RWPE2 (cell line): ENCODE data around the gene MLST8.

ENCODE experiments used
- ATAC-seq: fragments of 200-7000 bp; cut with Tn5 transposase; 3 replicates; pipeline ENCODE4 v1.9.1; 2021; ENCODE audit warnings: low read depth
- DNase-seq: peaks from one replicate; pipeline ENCODE4 v3.0.0-alpha.2; 2020; ENCODE audit warnings: low spot score
- H3K27ac ChIP-seq: fragments of 450-650 bp; 2 replicates; pipeline ENCODE4 v1.5.1; 2017; ENCODE audit warnings: mild to moderate bottlenecking; ENCODE audit not compliant: poor library complexity, severe bottlenecking
- H3K27me3 ChIP-seq: fragments of 250-450 bp; sonication (Bioruptor Pico); 2 replicates; pipeline ENCODE4 v1.5.1; 2021; ENCODE audit warnings: mild to moderate bottlenecking, moderate library complexity; ENCODE audit not compliant: insufficient read depth, poor library complexity, severe bottlenecking
- H3K36me3 ChIP-seq: fragments of 250-450 bp; sonication (Bioruptor Pico); 2 replicates; pipeline ENCODE4 v1.5.1; 2020; ENCODE audit warnings: low read depth, mild to moderate bottlenecking, moderate library complexity
- H3K4me1 ChIP-seq: fragments of 250-450 bp; sonication (Bioruptor Pico); 2 replicates; pipeline ENCODE4 v1.5.1; 2021; ENCODE audit warnings: mild to moderate bottlenecking, moderate library complexity; ENCODE audit not compliant: insufficient read depth, poor library complexity, severe bottlenecking
- H3K4me3 ChIP-seq: fragments of 250-450 bp; sonication (Bioruptor Pico); 2 replicates; pipeline ENCODE4 v1.5.1; 2021; ENCODE audit warnings: mild to moderate bottlenecking, moderate library complexity; ENCODE audit not compliant: severe bottlenecking
- H3K9me3 ChIP-seq: fragments of 250-450 bp; sonication (Bioruptor Pico); 2 replicates; pipeline ENCODE4 v1.5.1; 2021; ENCODE audit warnings: mild to moderate bottlenecking, moderate library complexity; ENCODE audit not compliant: severe bottlenecking
- TF ChIP-seq, protein P1 (sequence below): fragments of 450-650 bp; IDR thresholded peaks from one replicate; pipeline ENCODE4 v1.5.1; 2017; ENCODE audit warnings: mild to moderate bottlenecking, moderate library complexity; ENCODE audit not compliant: poor library complexity, severe bottlenecking

The MLST8 gene

DNA sequence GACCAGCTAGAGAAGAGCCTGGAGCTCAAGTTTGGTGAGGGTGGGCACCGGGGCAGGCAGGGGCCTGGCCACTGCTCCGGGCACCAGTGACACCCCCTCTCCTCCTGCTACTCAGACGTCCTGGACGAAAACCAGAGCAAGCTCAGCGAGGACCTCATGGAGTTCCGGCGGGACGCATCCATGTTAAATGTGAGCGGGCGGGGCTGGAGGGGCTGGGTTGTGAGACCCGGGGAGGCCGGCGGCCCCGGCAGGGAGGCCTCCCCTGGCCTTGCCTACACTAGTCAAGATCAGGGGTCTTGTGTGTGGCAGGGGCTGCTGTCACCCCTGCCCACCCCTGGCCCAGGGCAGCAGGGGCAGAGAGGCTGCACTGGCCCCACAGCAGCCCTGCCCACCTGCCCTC, 31.9 kb upstream of the MLST8 start:
- no peak for ATAC-seq
- TF ChIP-seq, protein P1, sequence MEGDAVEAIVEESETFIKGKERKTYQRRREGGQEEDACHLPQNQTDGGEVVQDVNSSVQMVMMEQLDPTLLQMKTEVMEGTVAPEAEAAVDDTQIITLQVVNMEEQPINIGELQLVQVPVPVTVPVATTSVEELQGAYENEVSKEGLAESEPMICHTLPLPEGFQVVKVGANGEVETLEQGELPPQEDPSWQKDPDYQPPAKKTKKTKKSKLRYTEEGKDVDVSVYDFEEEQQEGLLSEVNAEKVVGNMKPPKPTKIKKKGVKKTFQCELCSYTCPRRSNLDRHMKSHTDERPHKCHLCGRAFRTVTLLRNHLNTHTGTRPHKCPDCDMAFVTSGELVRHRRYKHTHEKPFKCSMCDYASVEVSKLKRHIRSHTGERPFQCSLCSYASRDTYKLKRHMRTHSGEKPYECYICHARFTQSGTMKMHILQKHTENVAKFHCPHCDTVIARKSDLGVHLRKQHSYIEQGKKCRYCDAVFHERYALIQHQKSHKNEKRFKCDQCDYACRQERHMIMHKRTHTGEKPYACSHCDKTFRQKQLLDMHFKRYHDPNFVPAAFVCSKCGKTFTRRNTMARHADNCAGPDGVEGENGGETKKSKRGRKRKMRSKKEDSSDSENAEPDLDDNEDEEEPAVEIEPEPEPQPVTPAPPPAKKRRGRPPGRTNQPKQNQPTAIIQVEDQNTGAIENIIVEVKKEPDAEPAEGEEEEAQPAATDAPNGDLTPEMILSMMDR: no peak

DNA sequence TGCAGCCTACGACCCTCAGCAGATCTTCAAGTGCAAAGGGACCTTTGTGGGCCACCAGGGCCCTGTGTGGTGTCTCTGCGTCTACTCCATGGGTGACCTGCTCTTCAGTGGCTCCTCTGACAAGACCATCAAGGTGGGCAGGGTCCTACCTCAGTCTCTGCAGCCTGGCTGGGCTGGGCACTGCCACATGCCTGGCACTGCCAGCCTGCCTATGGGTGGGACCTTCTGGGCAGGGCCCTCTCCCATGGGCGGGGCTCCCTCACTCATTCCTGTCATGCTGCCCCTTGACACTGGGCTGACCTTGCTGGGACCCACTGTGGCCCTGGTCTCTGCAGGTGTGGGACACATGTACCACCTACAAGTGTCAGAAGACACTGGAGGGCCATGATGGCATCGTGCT, 31.3 kb upstream of the MLST8 start:
- H3K27me3 ChIP-seq: no peaks in the 10 kb centered on the region

More for the DNA sequence above, 31.9 kb upstream of the MLST8 start:
- no peak for DNase-seq
- Histone ChIP-seq H3K4me3 (no peak overlapping the region), H3K36me3 (peaks cover 61% of the 10 kb centered on the region), H3K27me3 (no peaks in the 10 kb centered on the region), H3K9me3 (no peaks in the 10 kb centered on the region), H3K27ac (no peak overlapping the region), H3K4me1 (peaks cover 5% of the 10 kb centered on the region)

DNA sequence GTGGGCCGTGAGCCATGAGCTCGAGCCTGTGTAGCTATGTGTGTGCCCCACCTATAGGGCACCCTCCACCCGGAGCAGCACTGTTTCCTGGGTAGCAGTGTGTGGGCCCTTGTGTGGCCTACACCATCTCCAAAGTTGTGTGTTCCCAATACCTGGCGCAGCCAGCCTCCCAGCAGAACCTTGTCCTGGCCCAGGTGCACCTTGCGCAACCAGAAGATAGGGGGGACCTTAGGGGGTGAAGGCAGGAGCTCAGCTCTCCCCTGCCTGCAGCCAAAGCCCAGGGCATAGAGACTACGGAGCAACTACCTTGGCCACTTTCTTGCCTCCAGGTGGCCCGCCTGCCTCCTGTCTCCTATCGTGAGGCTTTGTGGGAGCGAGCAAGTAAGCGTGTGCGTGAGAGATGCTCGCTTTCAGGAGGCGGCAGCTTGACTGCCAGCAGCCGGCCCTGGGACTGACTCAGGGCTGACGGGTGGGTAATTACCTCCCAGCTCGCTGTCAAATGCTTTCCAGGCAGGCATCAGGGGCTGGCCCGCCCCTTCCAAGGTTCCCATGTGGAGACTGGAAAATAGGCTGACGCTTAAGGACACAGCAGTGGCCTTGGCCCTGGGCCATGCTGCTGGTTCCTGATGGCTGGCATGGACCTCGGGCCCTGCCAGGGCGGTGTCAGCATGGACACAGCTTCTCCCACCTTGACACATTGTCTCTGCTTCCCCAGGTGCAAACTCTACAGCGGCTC, 30.7 kb upstream of the MLST8 start:
- Histone ChIP-seq H3K27me3 (no peaks in the 10 kb centered on the region), H3K27ac (no peak overlapping the region), H3K4me3 (no peak overlapping the region), H3K4me1 (peaks cover 5% of the 10 kb centered on the region), H3K36me3 (peaks cover 51% of the 10 kb centered on the region), H3K9me3 (no peaks in the 10 kb centered on the region)
- no peak for DNase-seq
- TF ChIP-seq, protein P1: no peak
- ATAC-seq: no peak

More for the DNA sequence above, 31.3 kb upstream of the MLST8 start:
- Histone ChIP-seq H3K27ac (no peak overlapping the region), H3K36me3 (peaks cover 56% of the 10 kb centered on the region), H3K9me3 (no peaks in the 10 kb centered on the region), H3K4me3 (no peak overlapping the region), H3K4me1 (peaks cover 5% of the 10 kb centered on the region)
- ATAC-seq (no peak), DNase-seq (no peak)
- TF ChIP-seq, protein P1: no peak

DNA sequence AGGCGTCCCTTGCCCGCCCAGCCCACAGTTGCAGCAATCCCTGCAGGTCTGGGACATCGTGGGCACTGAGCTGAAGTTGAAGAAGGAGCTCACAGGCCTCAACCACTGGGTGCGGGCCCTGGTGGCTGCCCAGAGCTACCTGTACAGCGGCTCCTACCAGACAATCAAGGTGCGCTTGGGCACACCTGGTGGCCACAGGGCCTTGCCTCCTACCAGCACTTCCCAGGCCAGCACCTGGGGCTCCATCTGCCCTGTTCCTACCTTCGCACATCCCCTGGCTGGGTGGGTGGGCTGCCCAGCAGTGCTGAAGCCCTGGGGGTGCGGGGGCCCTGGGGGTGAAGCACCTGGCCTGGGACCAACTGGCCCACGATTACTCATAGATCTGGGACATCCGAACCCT, 29.8 kb upstream of the MLST8 start:
- ATAC-seq (no peak), DNase-seq (no peak)
- no peak overlapping the region for H3K4me3 ChIP-seq
- no peaks in the 10 kb centered on the region for H3K27me3 ChIP-seq
- peaks cover 51% of the 10 kb centered on the region for H3K36me3 ChIP-seq
- no peak overlapping the region for H3K27ac ChIP-seq
- TF ChIP-seq, protein P1: no peak
- H3K4me1 ChIP-seq: peaks cover 5% of the 10 kb centered on the region
- no peaks in the 10 kb centered on the region for H3K9me3 ChIP-seq

DNA sequence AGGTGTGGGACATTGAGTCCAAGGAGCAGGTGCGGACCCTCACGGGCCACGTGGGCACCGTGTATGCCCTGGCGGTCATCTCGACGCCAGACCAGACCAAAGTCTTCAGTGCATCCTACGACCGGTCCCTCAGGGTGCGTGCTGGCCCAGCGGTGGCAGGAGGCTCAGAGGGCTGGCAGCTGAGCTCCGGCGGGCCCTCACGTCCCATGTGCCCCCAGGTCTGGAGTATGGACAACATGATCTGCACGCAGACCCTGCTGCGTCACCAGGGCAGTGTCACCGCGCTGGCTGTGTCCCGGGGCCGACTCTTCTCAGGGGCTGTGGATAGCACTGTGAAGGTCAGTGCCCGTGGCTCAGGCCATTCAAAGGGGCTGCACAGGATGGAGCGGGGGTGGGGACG, 29.2 kb upstream of the MLST8 start:
- TF ChIP-seq, protein P1: no peak
- H3K4me3 ChIP-seq: no peak overlapping the region
- peaks cover 51% of the 10 kb centered on the region for H3K36me3 ChIP-seq
- peak overlapping the region; percentile 22 for H3K27ac ChIP-seq
- no peaks in the 10 kb centered on the region for H3K27me3 ChIP-seq
- H3K4me1 ChIP-seq: peaks cover 5% of the 10 kb centered on the region
- ATAC-seq (no peak), DNase-seq (no peak)
- H3K9me3 ChIP-seq: no peaks in the 10 kb centered on the region
